Ishikawa (cell line): Measurements from ENCODE around the gene PREX1.

Source experiments
- CEBPB ChIP-seq: IDR thresholded peaks from 2 replicates; pipeline ENCODE4 v1.6.1; 2012
- CREB1 ChIP-seq: IDR thresholded peaks from 2 replicates; pipeline ENCODE4 v1.6.1; 2012; ENCODE audit warnings: low read depth
- EGR1 ChIP-seq: IDR thresholded peaks from 2 replicates; pipeline ENCODE4 v1.6.1; 2012
- EP300 ChIP-seq: IDR thresholded peaks from 2 replicates; pipeline ENCODE4 v1.6.1; 2012; ENCODE audit warnings: borderline replicate concordance
- FOXM1 ChIP-seq: IDR thresholded peaks from 2 replicates; pipeline ENCODE4 v1.6.1; 2012; ENCODE audit warnings: low read depth, borderline replicate concordance
- MAX ChIP-seq: IDR thresholded peaks from 2 replicates; pipeline ENCODE4 v1.6.1; 2012
- NFIC ChIP-seq: IDR thresholded peaks from 2 replicates; pipeline ENCODE4 v1.6.1; 2012
- RAD21 ChIP-seq: IDR thresholded peaks from 2 replicates; pipeline ENCODE4 v1.6.1; 2012; ENCODE audit warnings: low read depth
- REST ChIP-seq: IDR thresholded peaks from 2 replicates; pipeline ENCODE4 v1.6.1; 2012; ENCODE audit warnings: low read depth, mild to moderate bottlenecking
- TAF1 ChIP-seq: IDR thresholded peaks from 2 replicates; pipeline ENCODE4 v1.6.1; 2012; ENCODE audit warnings: low read depth, mild to moderate bottlenecking
- TCF12 ChIP-seq: IDR thresholded peaks from 2 replicates; pipeline ENCODE4 v1.6.1; 2012; ENCODE audit warnings: low read depth
- TEAD4 ChIP-seq: IDR thresholded peaks from 2 replicates; pipeline ENCODE4 v1.6.1; 2012
- USF1 ChIP-seq: IDR thresholded peaks from 2 replicates; pipeline ENCODE4 v1.6.1; 2012
- YY1 ChIP-seq: IDR thresholded peaks from 2 replicates; pipeline ENCODE4 v1.6.1; 2012; ENCODE audit warnings: low read depth
- ZBTB7A ChIP-seq: IDR thresholded peaks from 2 replicates; pipeline ENCODE4 v1.6.1; 2012; ENCODE audit warnings: low read depth

The PREX1 gene

GRCh38 chr20:48647858-48648257, 179.9 kb downstream of the PREX1 start:
- TF ChIP-seq TAF1: no peak
- TF ChIP-seq FOXM1: no peak
- TF ChIP-seq USF1: no peak
- TF ChIP-seq ZBTB7A: no peak
- TF ChIP-seq EP300: no peak
- no peak for TF ChIP-seq RAD21
- TF ChIP-seq REST: no peak
- no peak for TF ChIP-seq TEAD4
- no peak for TF ChIP-seq CREB1
- TF ChIP-seq CEBPB: no peak
- no peak for TF ChIP-seq YY1
- no peak for TF ChIP-seq EGR1
- no peak for TF ChIP-seq MAX
- no peak for TF ChIP-seq NFIC
- no peak for TF ChIP-seq TCF12

DNA sequence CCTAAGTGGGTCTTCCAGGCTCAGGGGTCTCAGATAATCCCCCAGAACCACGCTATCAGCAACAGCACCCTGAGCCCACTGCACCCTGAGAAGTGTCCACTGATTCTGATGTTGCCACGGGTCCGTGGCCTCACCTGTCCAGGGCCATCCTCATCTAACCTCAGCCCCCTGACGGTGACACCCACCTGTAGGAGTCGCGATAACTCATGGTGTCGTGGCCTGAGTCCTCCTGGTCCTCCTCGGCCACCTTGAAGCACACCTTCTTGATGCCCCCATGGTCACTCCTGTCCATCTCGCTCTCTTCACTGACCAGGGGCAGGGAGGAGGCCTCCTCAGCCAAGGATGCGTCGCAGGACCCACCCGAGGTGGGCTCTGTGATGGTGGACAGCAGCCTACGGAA, 182.1 kb downstream of the PREX1 start:
- no peak for TF ChIP-seq REST
- TF ChIP-seq YY1: no peak
- TF ChIP-seq NFIC: no peak
- TF ChIP-seq TEAD4: no peak
- no peak for TF ChIP-seq RAD21
- TF ChIP-seq ZBTB7A: no peak
- TF ChIP-seq CREB1: no peak
- TF ChIP-seq USF1: no peak
- no peak for TF ChIP-seq TCF12
- no peak for TF ChIP-seq FOXM1
- TF ChIP-seq TAF1: no peak
- TF ChIP-seq CEBPB: no peak
- TF ChIP-seq EP300: no peak
- no peak for TF ChIP-seq MAX
- no peak for TF ChIP-seq EGR1

DNA sequence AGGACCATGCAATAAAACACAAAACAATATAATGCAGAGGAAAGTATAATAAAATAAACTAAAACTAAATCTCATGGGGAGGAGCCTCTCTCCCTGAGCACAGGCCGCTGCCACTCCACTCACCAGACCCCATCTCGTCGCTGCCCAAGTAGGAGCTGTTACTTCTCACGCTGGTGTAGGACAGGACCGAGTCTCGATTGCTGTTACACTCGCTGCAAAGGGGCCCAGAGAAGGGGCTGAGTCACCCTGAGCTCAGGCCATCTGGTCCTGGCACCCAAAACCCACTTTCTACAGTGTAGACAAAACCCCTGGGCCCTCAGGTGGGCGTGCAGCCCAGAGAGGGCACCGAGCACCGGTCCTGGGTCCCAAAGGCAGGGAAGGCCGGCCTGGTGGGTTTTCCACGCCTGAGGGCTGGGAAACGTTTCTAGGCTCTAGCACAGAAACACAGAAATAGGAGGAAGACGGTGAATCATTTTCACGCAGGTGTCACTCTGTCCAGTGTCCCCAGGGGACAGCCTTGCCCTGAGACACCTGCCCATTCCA, 183.4 kb downstream of the PREX1 start:
- TF ChIP-seq REST (no peak), USF1 (no peak), EGR1 (no peak), YY1 (no peak), ZBTB7A (no peak), CEBPB (no peak)

DNA sequence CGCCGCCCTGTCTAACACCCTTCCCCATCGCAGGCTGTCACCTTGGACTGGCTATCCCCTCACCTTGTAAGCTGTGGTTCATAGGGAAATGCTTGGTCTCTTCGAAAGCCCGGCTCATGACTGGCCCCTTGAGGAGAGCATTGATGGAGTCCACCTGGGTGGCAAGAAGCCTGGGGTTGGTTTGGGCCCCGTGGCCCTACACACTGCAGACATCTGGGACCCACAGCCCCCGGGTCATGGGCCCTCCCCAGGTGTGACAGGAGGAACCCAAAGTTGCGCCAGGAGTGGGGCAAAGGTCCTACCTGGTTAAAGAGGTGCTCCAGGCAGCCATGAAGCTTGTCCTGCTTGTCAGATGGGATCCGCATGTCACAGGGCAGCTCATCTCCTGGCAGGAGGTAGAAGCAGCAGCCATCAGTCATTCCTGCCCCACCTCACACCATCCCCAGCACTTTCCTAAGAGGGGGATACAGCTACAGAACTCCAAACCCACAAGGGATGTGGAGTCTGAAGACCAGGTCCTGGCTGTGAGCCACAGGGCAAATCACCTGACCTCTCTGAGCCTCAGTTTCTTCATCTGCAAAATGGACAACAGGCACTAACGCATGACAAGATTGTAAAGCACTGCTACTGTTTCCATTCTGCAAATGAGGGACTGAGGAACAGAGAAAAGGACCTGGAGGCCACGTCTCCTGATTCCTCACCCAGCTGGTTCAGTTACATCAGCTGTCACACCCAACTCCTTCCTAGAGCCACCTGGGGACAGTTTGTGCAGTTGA, 185.5 kb downstream of the PREX1 start:
- TF ChIP-seq MAX (no peak), FOXM1 (no peak), ZBTB7A (no peak), USF1 (no peak), EP300 (no peak), NFIC (no peak), TAF1 (no peak), EGR1 (no peak), TCF12 (no peak), YY1 (no peak), CEBPB (no peak), TEAD4 (no peak), REST (no peak), CREB1 (no peak)
